Prostate gland (tissue), 2 donors: Measurements from ENCODE around the gene TLR2.

Source experiments
- POLR2AphosphoS5 ChIP-seq: sonication (generic); formaldehyde crosslinking; IDR thresholded peaks from one replicate; pipeline ENCODE4 v1.6.1; 2017; ENCODE audit warnings: antibody characterized with exemption
- TF ChIP-seq, protein P1 (sequence below), 4 experiments: fragments of 200-600 bp in 2 of 4; fragments of 450-650 bp in 2 of 4; sonication (generic) in 2 of 4; IDR thresholded peaks; 1 replicate in 3 of 4; 2 replicates in 1 of 4; pipeline ENCODE4 v1.5.1; 2016 to 2019; ENCODE audit warnings: antibody characterized with exemption in 4 of 4, mild to moderate bottlenecking in 2 of 4, moderate library complexity in 2 of 4

GRCh38 chr4:153668647-153669046 is 15.4 kb upstream of the TLR2 start:
- TF ChIP-seq, protein P1, sequence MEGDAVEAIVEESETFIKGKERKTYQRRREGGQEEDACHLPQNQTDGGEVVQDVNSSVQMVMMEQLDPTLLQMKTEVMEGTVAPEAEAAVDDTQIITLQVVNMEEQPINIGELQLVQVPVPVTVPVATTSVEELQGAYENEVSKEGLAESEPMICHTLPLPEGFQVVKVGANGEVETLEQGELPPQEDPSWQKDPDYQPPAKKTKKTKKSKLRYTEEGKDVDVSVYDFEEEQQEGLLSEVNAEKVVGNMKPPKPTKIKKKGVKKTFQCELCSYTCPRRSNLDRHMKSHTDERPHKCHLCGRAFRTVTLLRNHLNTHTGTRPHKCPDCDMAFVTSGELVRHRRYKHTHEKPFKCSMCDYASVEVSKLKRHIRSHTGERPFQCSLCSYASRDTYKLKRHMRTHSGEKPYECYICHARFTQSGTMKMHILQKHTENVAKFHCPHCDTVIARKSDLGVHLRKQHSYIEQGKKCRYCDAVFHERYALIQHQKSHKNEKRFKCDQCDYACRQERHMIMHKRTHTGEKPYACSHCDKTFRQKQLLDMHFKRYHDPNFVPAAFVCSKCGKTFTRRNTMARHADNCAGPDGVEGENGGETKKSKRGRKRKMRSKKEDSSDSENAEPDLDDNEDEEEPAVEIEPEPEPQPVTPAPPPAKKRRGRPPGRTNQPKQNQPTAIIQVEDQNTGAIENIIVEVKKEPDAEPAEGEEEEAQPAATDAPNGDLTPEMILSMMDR (IDR thresholded peaks at IDR 0.05) = no peak
- TF ChIP-seq POLR2AphosphoS5 = no peak
